ENCODE results near the gene DLD.

The DLD gene

GRCh38 chr7:107964510-107964909 is 73.5 kb downstream of the DLD start:
- TF ChIP-seq CTCF (IDR thresholded peaks at IDR 0.05; ENCODE audit: low read depth, low read length): no peak
- no peak for DNase-seq (ENCODE audit: extremely low read depth, low read depth)

GRCh38 chr7:107966711-107967110 is 75.7 kb downstream of the DLD start:
- no peak for DNase-seq (ENCODE audit: extremely low read depth, low read depth)
- no peak; the same call in 1 of the 2 replicates for TF ChIP-seq CTCF (IDR thresholded peaks at IDR 0.05; ENCODE audit: low read depth, low read length)

- no peak for TF ChIP-seq CTCF (IDR thresholded peaks at IDR 0.05; ENCODE audit: low read depth, low read length)
- no peak for DNase-seq (ENCODE audit: extremely low read depth, low read depth)
Observed at GRCh38 chr7:107967420-107967819, 76.4 kb downstream of the DLD start.

- no peak for TF ChIP-seq CTCF (IDR thresholded peaks at IDR 0.05; ENCODE audit: low read depth, low read length)
- no peak for DNase-seq (ENCODE audit: extremely low read depth, low read depth)
Observed at GRCh38 chr7:107968449-107968848, 77.5 kb downstream of the DLD start.

- DNase-seq (ENCODE audit: extremely low read depth, low read depth): no peak
- TF ChIP-seq CTCF (IDR thresholded peaks at IDR 0.05; ENCODE audit: low read depth, low read length): no peak
Observed at GRCh38 chr7:107969856-107970255, 78.9 kb downstream of the DLD start.

Measured in AG09319 (cell line).